NCI-H774 (cell line): ENCODE results near the gene TMED8.
"Not testable (repeated sequence)": the region's sequence is repeated elsewhere in the genome, so short reads cannot be mapped to it uniquely, and the experiment has no call there.

ENCODE experiments used
- DNase-seq: peaks from one replicate; lab custom pipeline; 2025; lab: John Stamatoyannopoulos, UW

Gene TMED8, protein sequence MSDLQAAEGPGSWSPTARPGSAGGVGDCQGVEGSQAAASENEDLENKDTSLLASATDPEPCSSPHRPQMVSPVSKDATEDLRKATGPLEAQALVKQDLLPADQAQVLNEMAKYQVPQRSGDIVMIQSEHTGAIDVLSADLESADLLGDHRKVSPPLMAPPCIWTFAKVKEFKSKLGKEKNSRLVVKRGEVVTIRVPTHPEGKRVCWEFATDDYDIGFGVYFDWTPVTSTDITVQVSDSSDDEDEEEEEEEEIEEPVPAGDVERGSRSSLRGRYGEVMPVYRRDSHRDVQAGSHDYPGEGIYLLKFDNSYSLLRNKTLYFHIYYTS

DNA sequence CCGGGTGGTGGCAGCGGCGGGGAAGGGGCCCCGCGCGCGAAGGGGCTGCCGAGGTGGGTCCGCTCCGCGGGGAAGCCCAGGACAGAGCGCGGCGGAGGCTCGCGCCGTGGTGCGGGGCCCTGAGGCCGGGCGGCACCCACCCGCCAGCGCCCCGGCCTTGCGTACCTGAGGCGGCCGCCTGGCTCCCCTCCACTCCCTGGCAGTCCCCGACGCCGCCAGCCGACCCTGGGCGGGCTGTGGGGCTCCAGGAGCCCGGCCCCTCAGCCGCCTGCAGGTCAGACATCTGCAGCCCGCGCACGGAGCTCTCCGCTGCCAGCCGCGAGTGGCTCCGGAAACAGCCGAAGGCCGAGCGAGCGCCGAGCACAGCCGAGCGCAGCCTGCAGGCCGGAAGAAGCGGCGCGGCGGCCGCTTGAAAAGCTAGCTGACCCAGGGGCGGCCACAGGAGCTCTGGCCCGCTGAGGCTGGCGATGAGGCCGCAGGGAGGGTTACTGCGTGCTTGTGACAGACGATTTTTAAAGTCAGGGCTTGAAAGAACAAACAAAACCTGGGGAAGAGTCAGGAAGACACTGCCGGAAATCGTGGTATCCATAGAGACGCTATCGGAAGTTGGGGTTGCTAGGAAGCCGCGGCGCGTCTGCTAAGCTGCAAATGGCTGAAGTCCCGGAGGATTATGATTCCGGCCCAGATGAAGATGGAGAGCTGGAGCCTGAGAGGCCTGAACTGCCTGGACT, at the start of gene TMED8, which contains the start of gene SAMD15:
Gene TMED8, minus strand, starts transcription at position 324 of the 731 bp plus-strand sequence. Its CDS starts 41 bp downstream, at position 283.
Gene SAMD15, plus strand, starts transcription at position 609 of the 731 bp plus-strand sequence. Its CDS starts 40 bp downstream, at position 649.
- peak; percentile 51 for DNase-seq

GRCh38 chr14:77426396-77426795, 49.5 kb upstream of the TMED8 start:
- no peak for DNase-seq

GRCh38 chr14:77424862-77425261, 48.0 kb upstream of the TMED8 start:
- DNase-seq = no peak

- no peak for DNase-seq
These were observed 46.5 kb upstream of the TMED8 start, which contains the start of gene NOXRED1 for GRCh38 chr14:77423423-77423822. NOXRED1 (minus strand) TSS chr14:77423523; CDS start chr14:77422889, 634 bp downstream.

DNA sequence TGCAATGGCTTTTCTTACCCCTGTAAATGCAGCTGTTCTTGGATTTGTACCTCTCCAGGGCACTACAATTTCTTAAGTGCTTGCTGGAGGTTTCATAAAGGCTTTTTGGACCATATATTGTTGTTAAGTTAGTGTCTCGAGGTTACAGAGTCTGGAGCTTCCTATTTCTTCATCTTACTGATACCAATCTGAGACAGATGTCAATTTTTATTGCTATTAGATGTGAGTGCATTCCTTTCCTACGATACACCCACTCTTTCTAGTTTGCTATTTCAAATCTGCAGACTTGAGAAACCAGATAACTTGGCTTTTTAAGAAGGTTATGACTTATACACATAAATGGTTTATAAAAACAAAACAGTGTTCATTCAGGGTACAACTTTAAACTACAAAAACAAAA, 44.3 kb upstream of the TMED8 start:
- no peak for DNase-seq

- no peak for DNase-seq
These were observed 39.9 kb upstream of the TMED8 start for GRCh38 chr14:77416836-77417235.

- not testable (repeated sequence) for DNase-seq
These were observed 39.2 kb upstream of the TMED8 start for GRCh38 chr14:77416098-77416497.

- not testable (repeated sequence) for DNase-seq
These were observed 38.6 kb upstream of the TMED8 start for GRCh38 chr14:77415403-77416030.

- DNase-seq = no peak
These were observed 32.2 kb upstream of the TMED8 start for GRCh38 chr14:77409131-77409533.

GRCh38 chr14:77407158-77407557, 30.3 kb upstream of the TMED8 start:
- no peak for DNase-seq

- no peak for DNase-seq
These were observed 29.8 kb upstream of the TMED8 start for GRCh38 chr14:77406718-77407117.

DNA sequence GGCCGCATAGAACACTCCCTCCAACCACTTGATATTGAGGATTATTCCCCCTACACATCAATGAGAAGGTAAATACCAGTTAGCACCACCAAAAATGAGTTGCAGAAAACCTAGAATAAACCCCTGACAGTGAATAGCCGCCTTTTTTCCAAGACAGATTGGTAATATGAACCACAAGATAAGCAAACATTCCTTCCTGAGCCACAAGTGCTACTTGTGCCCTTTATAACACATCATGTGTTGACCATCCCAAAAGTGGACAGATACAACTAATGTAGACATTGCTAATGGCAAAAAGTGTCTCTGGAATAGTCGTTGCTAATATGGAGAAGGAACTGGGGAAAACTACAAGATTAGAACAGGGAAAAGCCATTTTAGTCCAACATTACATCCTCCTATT, 29.2 kb upstream of the TMED8 start:
- no peak for DNase-seq

DNA sequence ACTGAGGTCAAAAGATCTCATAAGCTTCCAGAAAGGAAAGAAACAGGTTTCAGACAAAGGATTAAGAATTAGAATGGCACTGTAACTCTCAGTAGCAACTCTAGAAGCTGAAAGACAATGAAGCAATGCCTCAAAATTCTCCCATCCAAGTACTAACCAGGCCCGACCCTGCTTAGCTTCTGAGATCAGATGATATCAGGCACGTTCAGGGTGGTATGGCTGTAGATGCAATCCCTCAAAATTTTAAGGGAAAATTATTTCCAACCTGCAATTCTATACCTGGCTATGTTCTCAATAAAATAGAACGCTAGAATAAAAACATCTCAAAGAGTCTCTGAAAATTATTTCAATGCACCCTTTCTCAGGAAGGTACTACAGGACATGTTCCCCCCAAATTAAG, 26.9 kb upstream of the TMED8 start:
- DNase-seq = no peak

DNA sequence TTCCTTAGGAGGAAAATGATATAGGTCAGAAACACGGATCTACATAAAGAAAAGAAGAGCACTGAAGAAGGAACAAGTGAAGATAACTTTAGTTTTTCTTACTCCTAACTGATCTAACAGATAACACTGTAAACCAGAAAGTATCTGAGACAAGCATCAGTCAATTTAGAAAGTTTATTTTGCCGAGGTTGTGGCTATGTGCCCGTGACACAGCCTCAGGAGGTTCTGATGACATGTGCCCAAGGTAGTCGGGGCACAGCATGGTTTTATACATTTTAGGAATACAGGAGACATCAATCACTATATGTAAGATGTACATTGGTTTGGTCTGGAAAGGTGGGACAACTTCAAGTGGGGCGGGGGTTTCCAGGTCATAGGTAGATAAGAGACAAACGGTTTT, 23.3 kb upstream of the TMED8 start:
- DNase-seq = no peak

DNA sequence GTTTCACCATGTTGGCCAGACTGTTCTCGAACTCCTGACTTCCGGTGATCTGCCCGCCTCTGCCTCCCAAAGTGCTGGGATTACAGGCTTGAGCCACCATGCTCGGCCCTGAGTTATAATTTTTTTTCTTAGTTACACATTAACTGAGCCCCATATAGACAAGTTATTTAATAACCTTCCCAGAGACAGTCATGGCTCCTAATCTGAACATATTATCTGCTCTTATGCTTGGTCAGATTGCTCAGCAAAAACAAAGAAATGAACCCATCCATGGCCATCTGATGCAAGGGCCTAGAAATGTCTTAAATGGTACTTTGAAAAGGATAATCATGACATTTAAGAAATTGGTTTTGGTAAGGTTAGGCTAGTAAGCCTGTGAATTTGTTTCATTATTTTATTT, 13.3 kb upstream of the TMED8 start:
- no peak for DNase-seq

DNA sequence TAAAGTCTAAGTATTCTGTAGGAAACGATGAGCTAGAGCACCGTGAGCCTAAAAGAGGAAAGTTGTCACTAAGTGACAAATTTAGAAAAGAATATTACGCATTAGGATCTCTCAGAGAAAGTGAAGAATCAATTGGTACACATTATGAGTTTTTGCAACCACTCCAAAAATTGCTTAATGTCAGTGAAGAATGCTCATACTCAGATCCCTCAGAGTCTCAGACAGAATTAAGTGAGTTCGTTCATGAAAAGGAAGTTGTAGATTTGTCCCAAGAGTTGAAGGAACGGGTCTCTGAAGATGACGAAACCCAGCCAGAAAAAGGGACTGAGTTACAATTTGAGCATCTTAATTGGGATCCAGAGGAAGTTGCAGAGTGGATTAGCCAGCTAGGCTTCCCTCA, 1.8 kb upstream of the TMED8 start:
- no peak for DNase-seq

DNA sequence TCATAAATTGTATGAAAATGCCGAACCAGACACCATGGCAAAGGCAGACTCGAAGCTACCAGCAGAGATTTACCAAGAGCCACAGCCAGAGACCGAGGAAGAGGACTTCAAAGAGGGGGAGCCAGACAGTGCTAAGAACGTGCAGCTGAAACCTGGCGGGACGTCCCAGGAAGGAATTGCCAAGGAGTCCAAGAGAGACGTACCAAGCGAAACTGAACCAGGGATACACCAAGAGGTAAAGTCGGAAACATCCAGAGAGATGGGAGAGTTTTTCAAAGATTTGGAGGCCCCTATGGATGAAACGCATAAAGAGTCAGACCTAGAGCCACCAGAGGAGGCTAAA, 579 bp upstream of the TMED8 start:
- DNase-seq = no peak

DNA sequence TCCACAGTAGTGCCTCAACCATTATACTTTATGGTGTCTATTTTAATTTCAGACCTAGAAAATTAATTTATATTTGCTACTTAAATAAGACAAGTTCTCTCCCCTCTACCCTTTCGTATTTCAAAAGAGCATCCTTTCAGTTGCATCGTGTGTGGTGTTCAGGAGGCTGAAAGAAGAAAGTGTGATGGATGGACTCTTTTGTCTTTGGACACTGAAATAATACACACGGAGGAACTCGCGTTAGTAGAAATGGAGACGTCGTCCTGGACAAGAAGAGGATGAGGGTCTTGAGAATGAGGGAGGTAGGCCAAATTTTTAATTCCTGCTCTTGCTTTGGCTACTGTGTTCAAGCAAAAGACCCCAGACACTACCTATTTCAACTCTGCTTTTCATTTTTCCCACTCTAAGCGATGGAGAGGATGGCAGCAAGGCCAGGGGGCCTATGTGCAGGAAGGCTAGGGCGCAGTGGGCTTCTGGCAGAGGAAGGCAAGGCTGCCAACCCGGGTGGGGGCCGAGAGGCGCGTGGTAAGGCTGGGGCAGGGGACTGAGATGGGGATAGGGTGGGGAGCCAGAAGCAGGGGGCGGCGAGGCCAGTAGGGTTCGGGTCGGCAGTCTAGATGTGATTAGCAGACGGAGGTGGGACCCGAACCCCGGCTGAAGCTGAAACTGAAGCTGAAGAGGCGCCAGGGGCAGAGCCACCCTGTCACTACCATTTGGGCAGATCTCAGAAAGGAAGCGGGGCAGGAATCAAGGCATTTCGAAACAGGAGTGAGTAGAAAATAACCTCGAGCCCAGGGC, 722 bp downstream of the TMED8 start:
- no peak for DNase-seq

- no peak for DNase-seq
These were observed 1.5 kb downstream of the TMED8 start for GRCh38 chr14:77375164-77375950.

DNA sequence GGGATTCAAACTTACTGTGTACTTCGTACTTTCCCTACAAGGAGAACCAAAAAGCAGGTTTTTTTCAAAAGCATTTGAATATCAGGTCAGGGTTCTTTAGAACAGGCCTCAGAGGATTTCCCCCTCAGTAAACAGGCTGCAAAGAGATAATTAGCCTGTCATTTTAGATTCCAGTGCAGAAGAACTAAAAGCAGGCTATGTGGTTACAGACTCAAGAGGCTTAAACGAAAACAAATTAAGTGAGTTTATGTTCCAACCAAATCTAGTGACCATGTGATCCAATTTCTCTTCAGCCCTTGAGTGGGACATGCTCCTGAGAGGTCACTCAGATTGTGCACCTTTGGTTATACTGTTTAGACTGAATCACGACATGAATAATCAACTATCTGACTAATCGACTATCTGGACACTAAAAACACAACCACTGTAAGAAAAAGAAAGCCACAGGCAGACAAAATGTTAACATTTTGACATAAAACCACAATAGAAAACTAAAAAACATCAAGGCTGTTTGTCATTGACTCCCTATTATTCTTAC, 4.5 kb downstream of the TMED8 start:
- no peak for DNase-seq

DNA sequence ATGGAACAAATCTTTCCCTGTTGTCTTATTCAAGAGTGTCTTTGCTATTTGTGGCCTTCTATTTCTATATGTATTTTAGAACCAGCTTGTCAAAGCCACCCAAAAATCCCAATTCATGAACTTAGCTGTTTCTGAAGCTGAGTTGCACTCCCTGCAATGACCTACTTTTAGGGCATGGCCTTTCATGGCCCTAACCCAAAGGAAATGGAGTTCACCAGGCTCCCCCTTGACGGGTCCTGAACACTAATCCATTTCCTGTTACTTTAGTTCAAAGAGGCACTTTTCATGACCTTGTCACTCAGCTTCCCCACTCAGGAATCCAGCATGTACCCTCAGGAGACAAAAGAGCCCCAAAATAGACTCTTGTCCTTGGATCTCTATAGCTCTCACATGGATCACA, 7.6 kb downstream of the TMED8 start:
- DNase-seq = no peak
